ENCODE results near the gene RBKS. TPM values are rescaled to one million over a fixed set of nuclear protein-coding genes. Genes with fewer than 3 reads are reported as not detected.

RBKS gene
- total and polyA plus RNA-seq, 2 donors = 1.8 to 4.2 TPM

DNA sequence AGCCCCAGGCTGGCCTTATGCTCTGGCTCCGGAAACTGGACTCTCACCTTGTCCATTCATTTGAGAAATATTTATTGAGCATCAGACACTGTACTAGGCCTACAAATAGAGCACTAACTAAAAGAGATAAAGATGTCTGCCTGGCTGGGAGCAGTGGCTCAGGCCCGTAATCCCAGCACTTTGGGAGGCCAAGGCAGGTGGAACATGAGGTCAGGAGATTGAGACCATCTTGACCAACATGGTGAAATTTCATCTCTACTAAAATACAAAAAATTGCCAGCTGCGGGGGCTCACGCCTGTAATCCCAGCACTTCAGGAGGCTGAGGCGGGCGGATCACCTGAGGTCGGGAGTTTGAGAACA is 126.3 kb downstream of the RBKS start:
- Histone ChIP-seq H3K27me3 (ENCODE audit: control insufficient read depth in 2 of 2, insufficient read depth in 1 of 2, low read length in 1 of 2) (peaks cover 0 to 4% of the 10 kb centered on the region in 2 donors), H3K36me3 (ENCODE audit: control insufficient read depth in 2 of 2, insufficient read depth in 2 of 2, low read length in 1 of 2) (no peaks in the 10 kb centered on the region)
- 99% methylated on average over 7 of the region's 7 CpGs for WGBS

DNA sequence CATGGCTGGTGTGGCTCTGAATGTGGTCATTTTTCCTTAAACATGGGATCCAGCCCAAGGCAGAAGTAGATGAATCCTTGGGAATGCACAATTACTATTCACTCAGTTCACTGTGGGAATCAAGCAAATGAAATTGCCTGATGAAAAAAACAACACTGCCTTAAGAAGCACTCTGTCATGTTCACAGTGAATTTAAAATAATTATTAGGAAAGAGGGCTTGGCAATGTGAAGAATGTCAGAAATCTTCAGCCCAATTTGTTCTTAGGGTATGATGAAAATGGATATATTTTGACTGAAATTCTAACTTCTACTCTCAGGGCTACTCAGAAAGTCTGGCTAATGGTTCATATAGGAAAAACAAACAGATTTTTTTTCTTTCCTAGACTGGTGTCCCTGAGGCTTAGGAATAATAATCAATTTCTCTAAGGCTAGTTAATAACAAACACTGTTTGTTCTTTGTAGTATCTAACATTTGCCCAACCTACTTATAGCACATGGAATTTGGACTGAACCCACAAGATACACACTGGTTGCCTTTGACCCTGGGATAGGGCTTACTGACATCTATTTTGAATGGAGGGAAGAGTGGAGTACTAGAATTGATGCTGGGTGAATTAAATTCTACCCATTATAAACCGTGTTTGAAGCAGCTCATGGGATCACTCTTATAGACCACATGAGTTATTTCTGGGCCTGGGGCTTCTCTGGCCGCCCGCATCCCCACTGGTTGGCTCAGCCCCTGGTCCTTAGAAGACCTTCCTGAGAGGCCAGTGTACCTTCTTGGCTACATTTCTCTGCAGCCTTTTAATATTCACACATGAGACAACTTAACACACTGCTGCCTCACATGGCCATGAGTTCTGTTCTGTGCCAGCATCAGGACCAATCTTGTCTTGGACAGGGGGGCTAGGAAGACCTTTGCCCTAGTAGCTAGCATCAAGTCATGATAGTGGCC is 127.0 kb downstream of the RBKS start:
- no peaks in the 10 kb centered on the region for H3K36me3 ChIP-seq (ENCODE audit: control insufficient read depth in 2 of 2, insufficient read depth in 2 of 2, low read length in 1 of 2)
- H3K27me3 ChIP-seq (ENCODE audit: control insufficient read depth in 2 of 2, insufficient read depth in 1 of 2, low read length in 1 of 2) = peaks cover 0 to 3% of the 10 kb centered on the region in 2 donors
- no peak overlapping the region for H3K4me3 ChIP-seq (ENCODE audit: low read length in 2 of 2)
- DNase-seq (ENCODE audit: low read depth in 6 of 9, low spot score in 9 of 9) = no peak
- H3K9me3 ChIP-seq (ENCODE audit: control insufficient read depth in 2 of 2, insufficient read depth in 1 of 2, low read length in 1 of 2) = no peaks in the 10 kb centered on the region
- peaks cover 0 to 8% of the 10 kb centered on the region in 2 donors for H3K4me1 ChIP-seq (ENCODE audit: control insufficient read depth in 2 of 2, insufficient read depth in 2 of 2, low read length in 2 of 2)
- no peak overlapping the region for H3K27ac ChIP-seq (ENCODE audit: low read depth in 1 of 2, low read length in 1 of 2)
- WGBS = 95% methylated on average over 3 of the region's 3 CpGs

More for the DNA sequence above, 126.3 kb downstream of the RBKS start:
- no peaks in the 10 kb centered on the region for H3K9me3 ChIP-seq (ENCODE audit: control insufficient read depth in 2 of 2, insufficient read depth in 1 of 2, low read length in 1 of 2)
- H3K27ac ChIP-seq (ENCODE audit: low read depth in 1 of 2, low read length in 1 of 2) = no peak overlapping the region
- H3K4me3 ChIP-seq (ENCODE audit: low read length in 2 of 2) = no peak overlapping the region
- no peak for DNase-seq (ENCODE audit: low read depth in 6 of 9, low spot score in 9 of 9)
- peaks cover 0 to 8% of the 10 kb centered on the region in 2 donors for H3K4me1 ChIP-seq (ENCODE audit: control insufficient read depth in 2 of 2, insufficient read depth in 2 of 2, low read length in 2 of 2)

DNA sequence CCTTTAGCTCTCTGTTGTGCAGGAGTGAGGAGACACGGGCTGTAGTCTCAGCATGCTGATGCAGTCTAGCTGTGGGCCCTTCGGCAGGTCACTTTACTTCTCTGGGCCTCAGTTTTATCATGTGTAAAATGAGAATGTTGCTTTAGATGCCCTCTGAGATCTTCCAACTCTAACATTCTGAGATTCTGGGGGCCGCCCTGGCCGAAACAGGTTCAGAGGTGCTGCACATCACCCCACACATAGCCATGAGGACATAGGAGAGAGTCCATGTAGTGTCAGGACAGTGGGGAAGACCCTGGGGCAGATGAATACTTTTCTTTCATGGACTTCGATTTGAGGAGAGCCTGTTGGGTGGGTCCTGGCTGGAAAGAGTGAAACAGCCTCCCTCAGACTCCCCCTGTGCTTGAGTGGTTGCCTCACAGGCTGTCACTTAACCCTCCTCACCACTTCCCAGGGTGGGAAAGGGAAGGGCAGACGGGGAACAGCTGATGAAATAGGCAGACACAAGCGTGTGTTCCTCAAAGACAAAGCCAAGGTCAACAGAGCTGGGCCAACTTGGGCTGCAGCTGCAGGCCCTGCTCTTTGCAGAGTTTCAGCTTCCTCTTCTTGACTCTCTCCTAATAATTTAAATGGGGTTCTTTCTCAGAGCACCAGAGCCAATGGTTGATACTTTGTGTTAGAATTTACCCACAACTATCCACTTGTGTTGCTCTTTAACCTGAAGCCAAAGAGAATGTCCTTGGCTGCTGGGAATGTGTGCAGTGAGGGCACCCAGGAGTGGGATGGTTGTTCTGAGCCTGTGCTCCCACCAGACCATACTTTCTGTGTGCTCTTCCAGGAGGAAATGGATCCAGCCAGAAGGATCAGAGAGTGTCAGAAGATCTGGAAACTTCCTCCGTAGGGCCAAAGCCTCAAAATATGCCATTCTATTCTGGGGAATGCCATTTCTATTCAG is 133.4 kb downstream of the RBKS start:
- Histone ChIP-seq H3K4me1 (ENCODE audit: control insufficient read depth in 2 of 2, insufficient read depth in 2 of 2, low read length in 2 of 2) (peaks cover 0 to 7% of the 10 kb centered on the region in 2 donors), H3K4me3 (ENCODE audit: low read length in 2 of 2) (no peak overlapping the region), H3K36me3 (ENCODE audit: control insufficient read depth in 2 of 2, insufficient read depth in 2 of 2, low read length in 1 of 2) (no peaks in the 10 kb centered on the region), H3K27ac (ENCODE audit: low read depth in 1 of 2, low read length in 1 of 2) (no peak overlapping the region), H3K27me3 (ENCODE audit: control insufficient read depth in 2 of 2, insufficient read depth in 1 of 2, low read length in 1 of 2) (no peaks in the 10 kb centered on the region), H3K9me3 (ENCODE audit: control insufficient read depth in 2 of 2, insufficient read depth in 1 of 2, low read length in 1 of 2) (no peaks in the 10 kb centered on the region)
- no peak for DNase-seq (ENCODE audit: low read depth in 6 of 9, low spot score in 9 of 9)
- 89% methylated on average over 8 of the region's 8 CpGs for WGBS

DNA sequence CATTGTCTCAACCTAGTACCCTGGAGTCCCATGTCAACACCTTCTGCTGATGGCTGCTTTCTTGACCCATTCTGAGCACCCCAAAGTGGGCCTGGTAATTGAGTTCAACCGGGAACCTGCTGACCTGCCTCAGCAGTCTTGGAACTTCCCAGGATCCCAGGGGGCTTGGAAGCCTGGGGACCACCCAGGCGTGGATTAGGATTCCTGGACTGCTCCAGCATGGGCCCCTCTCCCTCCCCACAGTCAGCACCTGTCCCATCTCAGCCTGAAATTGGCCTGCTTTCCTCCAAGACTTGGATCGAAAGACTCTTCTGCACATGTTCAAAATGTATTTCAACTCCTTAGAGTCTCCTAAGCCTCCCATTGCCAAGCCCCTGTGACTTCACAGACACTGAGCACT is 134.1 kb downstream of the RBKS start:
- WGBS = 95% methylated on average over 3 of the region's 3 CpGs
- DNase-seq (ENCODE audit: low read depth in 6 of 9, low spot score in 9 of 9) = no peak
- Histone ChIP-seq H3K27ac (ENCODE audit: low read depth in 1 of 2, low read length in 1 of 2) (no peak overlapping the region), H3K36me3 (ENCODE audit: control insufficient read depth in 2 of 2, insufficient read depth in 2 of 2, low read length in 1 of 2) (no peaks in the 10 kb centered on the region), H3K4me3 (ENCODE audit: low read length in 2 of 2) (no peak overlapping the region), H3K4me1 (ENCODE audit: control insufficient read depth in 2 of 2, insufficient read depth in 2 of 2, low read length in 2 of 2) (peaks cover 0 to 7% of the 10 kb centered on the region in 2 donors), H3K9me3 (ENCODE audit: control insufficient read depth in 2 of 2, insufficient read depth in 1 of 2, low read length in 1 of 2) (no peaks in the 10 kb centered on the region), H3K27me3 (ENCODE audit: control insufficient read depth in 2 of 2, insufficient read depth in 1 of 2, low read length in 1 of 2) (no peaks in the 10 kb centered on the region)

DNA sequence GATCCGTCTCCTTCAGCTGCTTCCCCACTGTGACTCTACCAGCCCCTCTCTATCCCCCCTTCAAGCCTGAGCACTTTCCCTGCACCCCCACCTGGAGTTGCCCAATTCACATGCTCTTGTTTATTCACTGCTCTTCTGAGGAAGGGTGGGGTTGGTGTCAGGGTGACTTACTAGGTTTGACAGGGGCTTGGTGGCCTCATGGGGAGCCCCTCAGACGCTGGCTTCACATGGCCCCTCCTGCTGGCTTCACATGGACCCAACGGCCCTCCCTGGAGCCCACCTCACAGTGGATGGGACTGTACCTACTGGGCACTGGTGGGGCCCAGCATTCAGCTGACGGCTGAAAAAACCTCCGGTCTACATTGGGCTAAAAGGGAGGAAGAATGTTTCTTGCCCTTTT is 135.4 kb downstream of the RBKS start:
- Histone ChIP-seq H3K27me3 (ENCODE audit: control insufficient read depth in 2 of 2, insufficient read depth in 1 of 2, low read length in 1 of 2) (no peaks in the 10 kb centered on the region), H3K4me1 (ENCODE audit: control insufficient read depth in 2 of 2, insufficient read depth in 2 of 2, low read length in 2 of 2) (peaks cover 0 to 7% of the 10 kb centered on the region in 2 donors), H3K36me3 (ENCODE audit: control insufficient read depth in 2 of 2, insufficient read depth in 2 of 2, low read length in 1 of 2) (no peaks in the 10 kb centered on the region), H3K9me3 (ENCODE audit: control insufficient read depth in 2 of 2, insufficient read depth in 1 of 2, low read length in 1 of 2) (no peaks in the 10 kb centered on the region), H3K4me3 (ENCODE audit: low read length in 2 of 2) (no peak overlapping the region), H3K27ac (ENCODE audit: low read depth in 1 of 2, low read length in 1 of 2) (no peak overlapping the region)
- WGBS = 94% methylated on average over 5 of the region's 5 CpGs
- DNase-seq (ENCODE audit: low read depth in 6 of 9, low spot score in 9 of 9) = no peak

DNA sequence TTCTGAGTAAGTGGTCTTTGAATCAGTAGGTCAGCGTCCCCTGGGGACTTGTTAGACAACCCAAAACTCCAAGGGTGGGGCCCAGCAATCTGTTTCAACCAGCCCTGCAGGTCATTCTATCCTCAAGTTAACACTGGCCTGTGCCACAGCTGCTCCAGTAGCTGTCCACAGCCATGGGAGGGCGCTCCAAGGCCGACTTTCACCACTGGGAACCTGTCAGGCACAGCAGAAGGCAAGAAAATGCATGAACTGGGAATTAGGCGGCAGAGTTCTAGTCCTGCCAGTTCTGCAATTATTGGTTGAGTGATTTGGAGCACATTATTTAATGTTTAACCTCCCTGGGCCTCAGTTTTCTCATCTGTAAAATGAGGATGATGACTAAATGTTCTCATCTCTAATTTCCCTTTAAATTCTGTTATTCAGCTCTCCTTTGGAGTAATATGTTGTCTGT is 136.0 kb downstream of the RBKS start:
- no peak overlapping the region for H3K4me3 ChIP-seq (ENCODE audit: low read length in 2 of 2)
- no peaks in the 10 kb centered on the region for H3K9me3 ChIP-seq (ENCODE audit: control insufficient read depth in 2 of 2, insufficient read depth in 1 of 2, low read length in 1 of 2)
- DNase-seq (ENCODE audit: low read depth in 6 of 9, low spot score in 9 of 9) = peak in 3 of 9 donors; percentile 22 to 53 (median 51)
- no peaks in the 10 kb centered on the region for H3K36me3 ChIP-seq (ENCODE audit: control insufficient read depth in 2 of 2, insufficient read depth in 2 of 2, low read length in 1 of 2)
- 39% methylated on average over 4 of the region's 4 CpGs for WGBS
- no peak overlapping the region for H3K27ac ChIP-seq (ENCODE audit: low read depth in 1 of 2, low read length in 1 of 2)
- H3K27me3 ChIP-seq (ENCODE audit: control insufficient read depth in 2 of 2, insufficient read depth in 1 of 2, low read length in 1 of 2) = no peaks in the 10 kb centered on the region
- H3K4me1 ChIP-seq (ENCODE audit: control insufficient read depth in 2 of 2, insufficient read depth in 2 of 2, low read length in 2 of 2) = peaks cover 0 to 7% of the 10 kb centered on the region in 2 donors

DNA sequence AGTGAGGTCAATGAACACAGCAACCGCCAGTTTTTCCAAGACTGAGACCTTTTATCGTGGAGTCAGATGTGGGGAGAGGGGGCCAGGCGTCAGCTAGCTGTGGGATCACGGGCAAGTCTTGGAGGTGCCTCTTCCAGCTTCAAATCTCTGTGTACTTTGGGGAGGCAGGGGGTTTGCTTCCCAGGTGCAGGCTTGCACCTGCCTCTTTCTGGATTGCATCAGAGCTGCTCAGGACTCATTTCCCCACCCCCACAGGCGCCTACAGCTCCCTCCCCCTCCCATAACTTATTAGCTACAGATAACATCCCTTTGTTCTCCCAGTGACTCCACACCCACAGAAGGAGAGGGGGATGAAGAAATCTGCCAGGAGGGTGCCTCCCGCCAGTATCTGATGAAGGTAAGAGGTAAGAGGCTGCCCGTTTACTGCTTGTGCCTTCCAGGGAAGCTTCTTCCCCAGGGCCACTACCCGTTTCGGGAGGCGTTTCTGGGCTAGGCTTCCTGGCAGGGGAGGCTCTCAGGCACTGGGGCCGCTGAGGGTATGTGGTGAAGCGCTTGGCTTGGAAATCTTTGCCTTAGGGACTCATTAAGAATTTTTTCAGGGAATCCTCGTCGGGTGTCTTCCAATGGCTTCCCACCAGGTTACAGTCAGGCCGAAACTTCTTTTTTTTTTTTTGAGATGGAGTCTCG is 137.5 kb downstream of the RBKS start:
- DNase-seq (ENCODE audit: low read depth in 6 of 9, low spot score in 9 of 9) = no peak
- Histone ChIP-seq H3K4me1 (ENCODE audit: control insufficient read depth in 2 of 2, insufficient read depth in 2 of 2, low read length in 2 of 2) (peaks cover 0 to 7% of the 10 kb centered on the region in 2 donors), H3K36me3 (ENCODE audit: control insufficient read depth in 2 of 2, insufficient read depth in 2 of 2, low read length in 1 of 2) (no peaks in the 10 kb centered on the region), H3K27ac (ENCODE audit: low read depth in 1 of 2, low read length in 1 of 2) (no peak overlapping the region), H3K27me3 (ENCODE audit: control insufficient read depth in 2 of 2, insufficient read depth in 1 of 2, low read length in 1 of 2) (no peaks in the 10 kb centered on the region), H3K4me3 (ENCODE audit: low read length in 2 of 2) (no peak overlapping the region), H3K9me3 (ENCODE audit: control insufficient read depth in 2 of 2, insufficient read depth in 1 of 2, low read length in 1 of 2) (peaks cover 0 to 2% of the 10 kb centered on the region in 2 donors)
- 92% methylated on average over 16 of the region's 16 CpGs for whole genome bisulfite sequencing

DNA sequence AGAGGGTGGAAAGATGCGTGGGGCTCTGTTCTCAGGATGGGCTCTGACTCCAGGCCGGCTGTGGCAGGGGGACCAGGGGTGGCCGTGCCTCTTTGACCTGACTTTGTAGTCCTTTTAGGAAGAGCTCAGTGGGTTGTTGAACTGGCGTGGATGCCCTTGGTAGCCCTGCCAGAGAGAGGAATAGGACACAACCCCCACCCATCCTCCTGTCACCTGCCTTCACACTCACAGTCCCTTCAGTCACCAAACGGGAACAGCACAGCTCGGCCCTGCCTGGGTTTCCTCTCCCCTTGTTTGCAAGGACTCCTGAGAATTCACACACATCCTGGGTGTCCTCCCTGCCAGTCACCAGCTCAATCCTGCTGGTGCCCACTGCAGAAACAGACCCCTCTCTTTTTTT is 138.8 kb downstream of the RBKS start:
- H3K4me1 ChIP-seq (ENCODE audit: control insufficient read depth in 2 of 2, insufficient read depth in 2 of 2, low read length in 2 of 2) = peaks cover 0 to 7% of the 10 kb centered on the region in 2 donors
- H3K4me3 ChIP-seq (ENCODE audit: low read length in 2 of 2) = no peak overlapping the region
- 95% methylated on average over 6 of the region's 6 CpGs for WGBS
- no peaks in the 10 kb centered on the region for H3K27me3 ChIP-seq (ENCODE audit: control insufficient read depth in 2 of 2, insufficient read depth in 1 of 2, low read length in 1 of 2)
- peaks cover 0 to 2% of the 10 kb centered on the region in 2 donors for H3K9me3 ChIP-seq (ENCODE audit: control insufficient read depth in 2 of 2, insufficient read depth in 1 of 2, low read length in 1 of 2)
- H3K36me3 ChIP-seq (ENCODE audit: control insufficient read depth in 2 of 2, insufficient read depth in 2 of 2, low read length in 1 of 2) = no peaks in the 10 kb centered on the region
- no peak overlapping the region for H3K27ac ChIP-seq (ENCODE audit: low read depth in 1 of 2, low read length in 1 of 2)
- DNase-seq (ENCODE audit: low read depth in 6 of 9, low spot score in 9 of 9) = no peak
